ENCODE measurements around the gene OTX1. TPM values are rescaled to one million over a fixed set of nuclear protein-coding genes. Genes with fewer than 3 reads are reported as not detected.

OTX1 gene
- total and polyA plus RNA-seq, 2 of the 8 experiments (the other 6 are each of a cell fraction or from before 2014, with no cell fraction given): 0.24 to 3.3 TPM

- Histone ChIP-seq H2BK15ac (ENCODE audit: low read length) (no peak overlapping the region), H4K5ac (ENCODE audit: insufficient read length, low read depth, low read length) (no peak overlapping the region), H3K4me1 (replicated peaks in 1 of 4; ENCODE audit: control insufficient read depth in 3 of 4, insufficient read depth in 4 of 4, low read length in 3 of 4) (no peaks in the 10 kb centered on the region), H2AK5ac (ENCODE audit: low read depth, low read length) (no peak overlapping the region), H3K4me3 (ENCODE audit: extremely low read depth in 1 of 4, insufficient read depth in 2 of 4, low read depth in 3 of 4, low read length in 4 of 4) (no peak overlapping the region), H4K20me1 (replicated peaks in 1 of 2; ENCODE audit: control insufficient read depth in 1 of 2, insufficient read depth in 2 of 2, low read length in 2 of 2) (no peaks in the 10 kb centered on the region), H3K23me2 (ENCODE audit: low read depth, low read length) (no peaks in the 10 kb centered on the region), H2BK120ac (replicated peaks; ENCODE audit: low read depth, low read length) (no peak overlapping the region), H2AFZ (ENCODE audit: low read length) (no peak overlapping the region), H2BK5ac (ENCODE audit: low read depth, low read length) (no peak overlapping the region), H4K91ac (replicated peaks; ENCODE audit: insufficient read length, low read length) (no peak overlapping the region), H3K79me2 (ENCODE audit: control insufficient read depth in 1 of 2, insufficient read depth in 2 of 2, low read length in 2 of 2) (no peaks in the 10 kb centered on the region), H2BK20ac (ENCODE audit: low read length) (no peak overlapping the region), H3K4ac (replicated peaks; ENCODE audit: insufficient read length, low read depth, low read length) (no peak overlapping the region), H3K79me1 (ENCODE audit: low read depth, low read length) (no peaks in the 10 kb centered on the region), H3K9ac (replicated peaks in 1 of 4; ENCODE audit: extremely low read depth in 1 of 4, low read depth in 3 of 4, low read length in 3 of 4) (no peak overlapping the region), H3K14ac (ENCODE audit: insufficient read length) (no peak overlapping the region), H3K27ac (ENCODE audit: low read depth, low read length) (no peak overlapping the region), H2BK12ac (ENCODE audit: low read depth, low read length) (no peak overlapping the region), H3K56ac (replicated peaks; ENCODE audit: insufficient read length, low read depth, low read length) (no peak overlapping the region), H3K23ac (ENCODE audit: insufficient read length) (no peak overlapping the region), H3K18ac (ENCODE audit: extremely low read depth, low read length) (no peak overlapping the region), H4K8ac (ENCODE audit: extremely low read depth, insufficient read depth, low read length) (no peak overlapping the region), H3K9me3 (ENCODE audit: insufficient read depth in 2 of 2, low read depth in 1 of 2, low read length in 1 of 2) (peaks cover 0 to 4% of the 10 kb centered on the region in 2 experiments; a peak in 1 of 4 replicates), H3K4me2 (ENCODE audit: insufficient read depth in 1 of 2, low read depth in 2 of 2, low read length in 2 of 2) (no peak overlapping the region), H3K36me3 (ENCODE audit: control insufficient read depth in 2 of 4, insufficient read depth in 4 of 4, low read length in 3 of 4) (no peaks in the 10 kb centered on the region), H3K27me3 (replicated peaks in 1 of 4; ENCODE audit: control insufficient read depth in 3 of 4, extremely low read depth in 1 of 4, insufficient read depth in 3 of 4, low read length in 3 of 4) (no peaks in the 10 kb centered on the region)
- DNase-seq (ENCODE audit: low read depth in 1 of 2, low spot score in 2 of 2): no peak
- WGBS, 2 experiments (ENCODE audit: extremely low coverage in 1 of 2, insufficient coverage in 1 of 2, insufficient read length in 1 of 2, insufficient replicate concordance in 2 of 2, low coverage in 1 of 2, low lambda C conversion rate in 2 of 2, missing lambda C conversion rate in 1 of 2): 94% methylated on average over 1 of the region's 1 CpG; no CpG with 5 or more reads in 1 of the 2 experiments
- ChIA-PET CTCF (ENCODE audit: partially characterized antibody) (interaction anchor here (1.2 kb wide), 1 partner anchor 327 kb away, joined by 3 read pairs; no protein-coding TSS in a partner anchor), POLR2A (ENCODE audit: partially characterized antibody) (no interaction called here)
- no peak for FAIRE-seq
Measured at GRCh38 chr2:63104482-63104881, 53.9 kb downstream of the OTX1 start.

All from H1 (cell line).